Right forelimb (tissue), 1 donor: ENCODE results near the gene L3MBTL1.

Source experiments
- DNase-seq: peaks from one replicate; pipeline ENCODE4 v3.0.0-alpha.2; 2018

Gene L3MBTL1

GRCh38 chr20:43536041-43536816 is 28.7 kb downstream of the L3MBTL1 start:
- no peak for DNase-seq

GRCh38 chr20:43536817-43537440 is 29.4 kb downstream of the L3MBTL1 start:
- no peak for DNase-seq

- DNase-seq = peak; percentile 70
Measured at GRCh38 chr20:43537921-43538877, 30.7 kb downstream of the L3MBTL1 start.

- no peak for DNase-seq
Measured at GRCh38 chr20:43538878-43539700, 31.6 kb downstream of the L3MBTL1 start.

GRCh38 chr20:43539975-43540672 is 32.6 kb downstream of the L3MBTL1 start:
- no peak for DNase-seq

- DNase-seq = no peak
Measured at GRCh38 chr20:43540673-43541060, 33.2 kb downstream of the L3MBTL1 start.

- DNase-seq = no peak
Measured at GRCh38 chr20:43541214-43541613, 33.7 kb downstream of the L3MBTL1 start.

- no peak for DNase-seq
Measured at GRCh38 chr20:43542161-43542560, 34.7 kb downstream of the L3MBTL1 start.

- DNase-seq = no peak
Measured at GRCh38 chr20:43542674-43543073, 35.2 kb downstream of the L3MBTL1 start.

GRCh38 chr20:43543138-43543537 is 35.6 kb downstream of the L3MBTL1 start:
- no peak for DNase-seq

- no peak for DNase-seq
Measured at GRCh38 chr20:43544501-43544900, 37.0 kb downstream of the L3MBTL1 start.

- no peak for DNase-seq
Measured at GRCh38 chr20:43545837-43546578, 38.5 kb downstream of the L3MBTL1 start.

- no peak for DNase-seq
Measured at GRCh38 chr20:43548273-43548880, 40.9 kb downstream of the L3MBTL1 start.

GRCh38 chr20:43549416-43550065 is 42.0 kb downstream of the L3MBTL1 start:
- no peak for DNase-seq

GRCh38 chr20:43550456-43550855 is 43.0 kb downstream of the L3MBTL1 start:
- no peak for DNase-seq

- DNase-seq = no peak
Measured at GRCh38 chr20:43554369-43554768, 46.9 kb downstream of the L3MBTL1 start.

- DNase-seq = no peak
Measured at GRCh38 chr20:43558412-43559146, 51.1 kb downstream of the L3MBTL1 start, which contains the start of gene SGK2. Gene SGK2 (plus strand): TSS chr20:43559027. CDS start chr20:43566496, 7,469 bp downstream.

- DNase-seq = no peak
Measured at GRCh38 chr20:43559147-43559987, 51.9 kb downstream of the L3MBTL1 start.
